Heart left ventricle (tissue), 13 donors: ENCODE measurements around the gene THAP3.

ENCODE experiments used
- POLR2A ChIP-seq, 2 donors: fragments of 450-650 bp; IDR thresholded peaks; one replicate each; pipeline ENCODE4 v1.6.1; 2017; ENCODE audit warnings: antibody characterized with exemption in 2 of 2, mild to moderate bottlenecking in 2 of 2, moderate library complexity in 2 of 2
- TF ChIP-seq, protein P1 (sequence below), 12 donors: fragments of 200-600 bp; sonication (generic) in 4 of 12; IDR thresholded peaks; one replicate each; pipeline versions ENCODE4 v1.5.0 to v1.8.0; 2018 to 2022; ENCODE audit warnings: antibody characterized with exemption in 12 of 12, mild to moderate bottlenecking in 5 of 12
- donor health status: ischemic (EF 13 %, LVEDD 7.1; RV severe dilation, severe dysfunction).
- donor health status: DM: no; HTN: yes; CAD: no.
- donor health status: DM: no; HTN: no; CAD: no.
- donor health status: ischemic (EF 25% LVEDD 6.9; RV normal size, moderate dysfunction).
- donor health status: ischemic (EF 25% LVEDD 5.7; RV mildly dilated, moderate dysfunction).
- donor health status: ischemic (EF 35%, LVEDD 5.7; RV mildly dilated, moderate dysfunction).
- donor health status: nonischemic (EF 11% LVEDD 7.7; RV severe dilation, severe dysfunction).
- donor health status: DM: yes; HTN: yes; CAD: no.
- donor health status: PGD.
- donor health status: ischemic (EF 29% LVEDD 5.4; RV normal size, mild dysfunction).
- donor health status: nonischemic (EF 23%, LVEDD 6.1; RV moderate dilation, normal function).

DNA sequence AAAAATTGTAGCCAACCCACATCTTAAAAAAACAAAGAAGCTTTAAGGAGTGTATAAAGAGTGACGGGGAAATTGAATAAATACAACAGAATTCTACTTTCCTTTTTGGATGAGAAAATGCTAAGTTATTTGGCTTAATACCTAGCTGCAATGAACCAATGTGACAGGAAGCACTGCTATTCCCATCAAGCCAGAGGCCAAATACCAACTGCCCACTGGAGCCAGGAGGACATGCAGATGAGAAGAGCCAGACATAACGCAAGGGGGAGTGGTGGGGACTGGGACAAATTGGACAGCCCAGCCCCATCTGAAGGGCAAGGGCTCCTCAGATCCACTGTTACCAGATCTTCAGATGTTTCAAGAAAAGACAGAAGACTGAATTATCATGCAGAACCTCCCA is 51.3 kb downstream of the THAP3 start:
- TF ChIP-seq, protein P1, sequence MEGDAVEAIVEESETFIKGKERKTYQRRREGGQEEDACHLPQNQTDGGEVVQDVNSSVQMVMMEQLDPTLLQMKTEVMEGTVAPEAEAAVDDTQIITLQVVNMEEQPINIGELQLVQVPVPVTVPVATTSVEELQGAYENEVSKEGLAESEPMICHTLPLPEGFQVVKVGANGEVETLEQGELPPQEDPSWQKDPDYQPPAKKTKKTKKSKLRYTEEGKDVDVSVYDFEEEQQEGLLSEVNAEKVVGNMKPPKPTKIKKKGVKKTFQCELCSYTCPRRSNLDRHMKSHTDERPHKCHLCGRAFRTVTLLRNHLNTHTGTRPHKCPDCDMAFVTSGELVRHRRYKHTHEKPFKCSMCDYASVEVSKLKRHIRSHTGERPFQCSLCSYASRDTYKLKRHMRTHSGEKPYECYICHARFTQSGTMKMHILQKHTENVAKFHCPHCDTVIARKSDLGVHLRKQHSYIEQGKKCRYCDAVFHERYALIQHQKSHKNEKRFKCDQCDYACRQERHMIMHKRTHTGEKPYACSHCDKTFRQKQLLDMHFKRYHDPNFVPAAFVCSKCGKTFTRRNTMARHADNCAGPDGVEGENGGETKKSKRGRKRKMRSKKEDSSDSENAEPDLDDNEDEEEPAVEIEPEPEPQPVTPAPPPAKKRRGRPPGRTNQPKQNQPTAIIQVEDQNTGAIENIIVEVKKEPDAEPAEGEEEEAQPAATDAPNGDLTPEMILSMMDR (IDR thresholded peaks at IDR 0.05), result peak in 1 of 12 donors; percentile 21
- TF ChIP-seq POLR2A (IDR thresholded peaks at IDR 0.05), result no peak
